Duodenal mucosa (tissue), 2 donors: ENCODE data around the gene SPRYD3.
"Not testable (repeated sequence)": the region's sequence is repeated elsewhere in the genome, so short reads cannot be mapped to it uniquely, and the experiment has no call there.

ENCODE experiments used
- H3K27ac ChIP-seq: one replicate; pipeline ENCODE4 v1.7.0; 2013; ENCODE audit warnings: low read depth, low read length
- H3K27me3 ChIP-seq, 2 donors: one replicate each; pipeline ENCODE4 v1.7.0; 2013; ENCODE audit warnings: low read length in 2 of 2, control low read depth in 1 of 2; ENCODE audit not compliant: insufficient read depth in 2 of 2, control insufficient read depth in 1 of 2
- H3K36me3 ChIP-seq, 2 donors: one replicate each; pipeline ENCODE4 v1.7.0; 2013; ENCODE audit warnings: low read length in 2 of 2, control low read depth in 1 of 2; ENCODE audit not compliant: insufficient read depth in 2 of 2, control insufficient read depth in 1 of 2
- H3K4me1 ChIP-seq, 2 donors: one replicate each; pipeline ENCODE4 v1.7.0; 2013; ENCODE audit warnings: low read length in 2 of 2, control low read depth in 1 of 2; ENCODE audit not compliant: insufficient read depth in 2 of 2, control insufficient read depth in 1 of 2
- H3K4me3 ChIP-seq, 2 donors: one replicate each; pipeline ENCODE4 v1.7.0; 2013; ENCODE audit warnings: low read length in 2 of 2, low read depth in 1 of 2
- H3K9ac ChIP-seq, 2 donors: one replicate each; pipeline ENCODE4 v1.7.0; 2013; ENCODE audit warnings: low read length in 2 of 2, low read depth in 1 of 2
- H3K9me3 ChIP-seq, 2 donors: one replicate each; pipeline ENCODE4 v1.7.0; 2013; ENCODE audit warnings: low read length in 2 of 2, control low read depth in 1 of 2; ENCODE audit not compliant: control insufficient read depth in 1 of 2

The SPRYD3 gene

DNA sequence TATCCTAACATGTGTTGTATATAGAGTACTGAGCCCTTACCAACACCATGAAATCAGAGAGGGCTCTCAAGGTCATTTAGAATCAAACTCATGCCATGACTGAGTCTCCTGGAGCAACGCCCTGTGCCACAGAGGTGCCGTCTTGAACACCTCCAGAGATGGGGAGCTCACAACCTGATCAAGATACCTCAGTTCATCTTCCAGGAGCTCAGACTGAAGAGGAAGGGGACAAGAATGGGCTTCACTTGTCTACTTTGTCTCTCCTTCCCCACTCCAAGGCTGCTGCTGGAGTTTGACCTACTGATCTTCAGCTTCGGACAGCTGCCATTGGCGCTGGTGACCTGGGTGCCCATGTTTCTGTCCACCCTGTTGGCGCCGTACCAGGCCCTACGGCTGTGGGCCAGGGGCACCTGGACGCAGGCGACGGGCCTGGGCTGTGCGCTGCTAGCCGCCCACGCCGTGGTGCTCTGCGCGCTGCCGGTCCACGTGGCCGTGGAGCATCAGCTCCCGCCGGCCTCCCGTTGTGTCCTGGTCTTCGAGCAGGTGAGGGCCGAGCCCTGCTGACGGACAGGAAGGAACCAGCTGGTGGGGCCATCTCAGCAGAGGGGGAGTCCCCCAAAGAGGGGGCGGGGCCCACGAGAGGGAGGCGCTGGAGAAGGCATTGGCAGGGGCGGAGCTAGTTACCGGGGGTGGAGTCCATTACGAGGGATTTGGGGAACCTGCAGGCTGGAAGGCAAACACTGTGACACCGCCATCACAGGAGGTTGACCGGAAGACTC lies 36.1 kb upstream of the SPRYD3 start:
- Histone ChIP-seq H3K4me1 (peaks cover 4 to 10% of the 10 kb centered on the region in 2 donors), H3K27ac (no peak overlapping the region), H3K4me3 (no peak overlapping the region), H3K36me3 (no peaks in the 10 kb centered on the region), H3K27me3 (no peaks in the 10 kb centered on the region), H3K9me3 (no peaks in the 10 kb centered on the region), H3K9ac (no peak overlapping the region)

DNA sequence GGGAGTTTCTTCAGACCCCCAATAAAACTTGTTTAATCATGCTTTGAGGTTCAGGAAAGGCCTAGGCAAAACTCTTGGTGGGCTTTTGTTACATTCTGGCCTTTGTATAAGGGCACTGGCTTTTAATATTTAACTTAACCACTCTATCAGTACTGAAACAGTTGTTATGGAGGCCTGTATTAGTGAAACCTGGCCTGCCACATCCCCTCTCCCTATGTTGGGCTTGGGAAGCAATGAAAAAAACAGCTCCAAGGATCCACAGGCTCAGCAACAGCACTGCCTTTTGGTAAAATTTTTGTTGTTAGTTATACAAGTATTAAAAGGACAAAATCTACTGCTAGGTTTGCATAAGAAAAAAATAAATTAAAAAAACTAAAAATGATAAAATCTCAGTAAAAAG lies 34.8 kb upstream of the SPRYD3 start:
- Histone ChIP-seq H3K27me3 (no peaks in the 10 kb centered on the region), H3K36me3 (no peaks in the 10 kb centered on the region), H3K4me3 (no peak overlapping the region), H3K9ac (no peak overlapping the region), H3K27ac (no peak overlapping the region), H3K9me3 (no peaks in the 10 kb centered on the region), H3K4me1 (peaks cover under 1 to 6% of the 10 kb centered on the region in 2 donors)

- Histone ChIP-seq H3K9me3 (no peaks in the 10 kb centered on the region), H3K4me3 (no peak overlapping the region), H3K27me3 (no peaks in the 10 kb centered on the region), H3K36me3 (no peaks in the 10 kb centered on the region), H3K9ac (no peak overlapping the region), H3K27ac (no peak overlapping the region), H3K4me1 (peaks cover 0 to 1% of the 10 kb centered on the region in 2 donors)
Measured at GRCh38 chr12:53113136-53113705, 34.0 kb upstream of the SPRYD3 start.

- not testable (repeated sequence) for H3K27me3 ChIP-seq, H3K9me3 ChIP-seq, H3K27ac ChIP-seq, H3K4me3 ChIP-seq, H3K4me1 ChIP-seq, H3K9ac ChIP-seq, H3K36me3 ChIP-seq
Measured at GRCh38 chr12:53112431-53112830, 33.2 kb upstream of the SPRYD3 start.

- H3K27ac ChIP-seq, result no peak overlapping the region
- H3K4me1 ChIP-seq, result peaks cover 19 to 21% of the 10 kb centered on the region in 2 donors
- H3K9me3 ChIP-seq, result no peaks in the 10 kb centered on the region
- H3K4me3 ChIP-seq, result no peak overlapping the region
- no peak overlapping the region for H3K9ac ChIP-seq
- no peaks in the 10 kb centered on the region for H3K27me3 ChIP-seq
- H3K36me3 ChIP-seq, result no peaks in the 10 kb centered on the region
Measured at GRCh38 chr12:53107122-53107521, 27.9 kb upstream of the SPRYD3 start.

- peaks cover 22% of the 10 kb centered on the region in 2 donors for H3K4me1 ChIP-seq
- no peaks in the 10 kb centered on the region for H3K36me3 ChIP-seq
- no peak overlapping the region for H3K9ac ChIP-seq
- H3K4me3 ChIP-seq, result no peak overlapping the region
- no peaks in the 10 kb centered on the region for H3K27me3 ChIP-seq
- no peaks in the 10 kb centered on the region for H3K9me3 ChIP-seq
- no peak overlapping the region for H3K27ac ChIP-seq
Measured at GRCh38 chr12:53105712-53106439, 26.7 kb upstream of the SPRYD3 start.

- no peaks in the 10 kb centered on the region for H3K36me3 ChIP-seq
- H3K4me3 ChIP-seq, result no peak overlapping the region
- no peak overlapping the region for H3K27ac ChIP-seq
- no peak overlapping the region for H3K9ac ChIP-seq
- no peaks in the 10 kb centered on the region for H3K9me3 ChIP-seq
- peaks cover 22% of the 10 kb centered on the region in 2 donors for H3K4me1 ChIP-seq
- no peaks in the 10 kb centered on the region for H3K27me3 ChIP-seq
Measured at GRCh38 chr12:53105256-53105655, 26.1 kb upstream of the SPRYD3 start.

DNA sequence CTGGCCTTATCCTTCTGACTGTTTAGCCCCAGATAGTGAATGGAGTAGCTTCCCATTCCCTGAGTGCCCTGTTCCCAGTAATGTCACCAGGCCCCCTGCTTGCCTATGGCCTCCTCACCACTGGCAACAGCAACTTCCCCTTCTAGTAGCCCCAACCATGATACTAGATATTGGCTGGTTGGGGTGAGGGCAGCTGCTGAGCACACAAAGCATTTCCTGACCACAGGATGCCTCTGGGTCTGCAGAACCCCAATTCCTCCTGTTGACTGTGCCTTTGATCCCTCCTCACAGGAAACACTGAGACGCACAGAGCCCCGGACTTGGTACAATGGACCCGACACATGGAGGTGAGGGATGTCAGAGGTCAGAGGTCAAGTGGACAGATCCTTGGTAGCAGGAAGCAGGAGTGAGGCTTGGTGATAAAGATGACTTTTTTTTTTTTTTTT lies 24.7 kb upstream of the SPRYD3 start:
- Histone ChIP-seq H3K4me3 (peak overlapping the region; percentile 7 to 31), H3K36me3 (no peaks in the 10 kb centered on the region), H3K27ac (no peak overlapping the region), H3K4me1 (peaks cover 28% of the 10 kb centered on the region in 2 donors), H3K9ac (no peak overlapping the region), H3K27me3 (no peaks in the 10 kb centered on the region), H3K9me3 (no peaks in the 10 kb centered on the region)

GRCh38 chr12:53102883-53103807 lies 24.0 kb upstream of the SPRYD3 start, which contains the start of gene SOAT2:
Gene SOAT2 (plus strand): TSS chr12:53103486. CDS start chr12:53103578, 92 bp downstream.
- Histone ChIP-seq H3K36me3 (no peaks in the 10 kb centered on the region), H3K4me3 (peak within 1 kb of the TSS; percentile 9 to 31), H3K9me3 (no peaks in the 10 kb centered on the region), H3K9ac (peak within 1 kb of the TSS; percentile 21 to 40), H3K27ac (peak within 1 kb of the TSS; percentile 55), H3K27me3 (no peaks in the 10 kb centered on the region), H3K4me1 (peaks cover 29 to 35% of the 10 kb centered on the region in 2 donors)
